ENCODE results near the gene RAB35. TPM values are rescaled to one million over a fixed set of nuclear protein-coding genes. Genes with fewer than 3 reads are reported as not detected.

The RAB35 gene
- total and polyA plus RNA-seq, 8 donors, result 8.1 to 35.4 (median 16.5) TPM

DNA sequence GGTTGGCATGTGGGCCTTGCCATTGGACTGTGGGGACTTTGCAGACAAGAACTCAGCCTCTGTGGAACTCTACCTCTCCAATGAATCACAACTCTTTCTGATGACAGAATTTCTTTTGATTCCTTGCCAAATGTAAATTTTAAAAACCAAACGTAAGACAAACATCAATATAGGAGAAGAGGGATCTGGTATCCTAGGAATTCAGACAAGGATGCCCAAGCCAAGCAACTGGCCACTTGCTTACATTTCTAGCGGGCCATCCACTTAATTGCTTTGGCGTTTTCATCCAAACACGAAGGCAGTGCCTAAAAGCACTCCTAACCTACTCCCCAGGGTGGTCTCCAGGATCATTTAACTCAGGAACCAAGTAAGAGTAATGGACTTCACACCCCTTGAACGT, 23.4 kb upstream of the RAB35 start:
- no peaks in the 10 kb centered on the region for H3K27me3 ChIP-seq
- H3K9me3 ChIP-seq, result no peaks in the 10 kb centered on the region
- H3K36me3 ChIP-seq, result peaks cover 100% of the 10 kb centered on the region in 4 donors
- TF ChIP-seq EP300 (IDR thresholded peaks at IDR 0.05) (no peak), POLR2A (IDR thresholded peaks at IDR 0.05) (no peak), POLR2AphosphoS5 (IDR thresholded peaks at IDR 0.05) (no peak)
- TF ChIP-seq, protein P1, sequence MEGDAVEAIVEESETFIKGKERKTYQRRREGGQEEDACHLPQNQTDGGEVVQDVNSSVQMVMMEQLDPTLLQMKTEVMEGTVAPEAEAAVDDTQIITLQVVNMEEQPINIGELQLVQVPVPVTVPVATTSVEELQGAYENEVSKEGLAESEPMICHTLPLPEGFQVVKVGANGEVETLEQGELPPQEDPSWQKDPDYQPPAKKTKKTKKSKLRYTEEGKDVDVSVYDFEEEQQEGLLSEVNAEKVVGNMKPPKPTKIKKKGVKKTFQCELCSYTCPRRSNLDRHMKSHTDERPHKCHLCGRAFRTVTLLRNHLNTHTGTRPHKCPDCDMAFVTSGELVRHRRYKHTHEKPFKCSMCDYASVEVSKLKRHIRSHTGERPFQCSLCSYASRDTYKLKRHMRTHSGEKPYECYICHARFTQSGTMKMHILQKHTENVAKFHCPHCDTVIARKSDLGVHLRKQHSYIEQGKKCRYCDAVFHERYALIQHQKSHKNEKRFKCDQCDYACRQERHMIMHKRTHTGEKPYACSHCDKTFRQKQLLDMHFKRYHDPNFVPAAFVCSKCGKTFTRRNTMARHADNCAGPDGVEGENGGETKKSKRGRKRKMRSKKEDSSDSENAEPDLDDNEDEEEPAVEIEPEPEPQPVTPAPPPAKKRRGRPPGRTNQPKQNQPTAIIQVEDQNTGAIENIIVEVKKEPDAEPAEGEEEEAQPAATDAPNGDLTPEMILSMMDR (IDR thresholded peaks at IDR 0.05), result no peak
- no peak overlapping the region for H3K4me3 ChIP-seq
- H3K4me1 ChIP-seq, result peaks cover 0 to 4% (median 0%) of the 10 kb centered on the region in 4 donors
- intact Hi-C loops (cut with DNase I; ENCODE audit: low total_unique reads), result no loop called here
- H3K27ac ChIP-seq, result no peak overlapping the region
- DNase-seq, result no peak
- 71 to 86% (median 81%) methylated on average over 5 of the region's 5 CpGs for WGBS, 5 donors

DNA sequence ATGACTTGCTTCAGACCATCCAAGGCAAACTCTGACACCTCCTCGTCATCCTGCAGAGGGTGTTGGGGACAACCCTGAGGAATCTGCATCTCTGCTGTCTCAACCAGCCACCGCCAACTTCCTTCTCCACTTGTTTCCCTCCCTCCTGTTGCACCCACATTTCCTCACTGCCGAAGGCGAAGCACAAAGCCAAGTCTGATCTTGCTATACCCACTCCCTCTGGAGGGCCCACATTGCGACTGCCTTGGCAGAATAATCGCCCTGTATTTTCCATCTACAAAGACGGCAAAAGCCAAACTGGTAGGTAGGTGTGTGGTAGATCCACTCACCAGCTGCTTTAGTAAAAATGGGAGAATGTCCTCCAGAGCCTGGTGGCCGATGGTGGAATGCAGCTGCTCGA, 21.8 kb upstream of the RAB35 start:
- peaks cover 100% of the 10 kb centered on the region in 4 donors for H3K36me3 ChIP-seq
- H3K9me3 ChIP-seq, result no peaks in the 10 kb centered on the region
- TF ChIP-seq POLR2A (IDR thresholded peaks at IDR 0.05), result no peak
- no peak for TF ChIP-seq POLR2AphosphoS5 (IDR thresholded peaks at IDR 0.05)
- no peak for TF ChIP-seq EP300 (IDR thresholded peaks at IDR 0.05)
- TF ChIP-seq, protein P1 (IDR thresholded peaks at IDR 0.05), result no peak
- no peaks in the 10 kb centered on the region for H3K27me3 ChIP-seq
- peaks cover 0 to 10% (median under 1%) of the 10 kb centered on the region in 4 donors for H3K4me1 ChIP-seq
- DNase-seq, result no peak
- no peak overlapping the region for H3K27ac ChIP-seq
- H3K4me3 ChIP-seq, result no peak overlapping the region
- WGBS, 5 donors, result 88 to 97% (median 95%) methylated on average over 9 of the region's 9 CpGs
- intact Hi-C loops (cut with DNase I; ENCODE audit: low total_unique reads), result no loop called here

DNA sequence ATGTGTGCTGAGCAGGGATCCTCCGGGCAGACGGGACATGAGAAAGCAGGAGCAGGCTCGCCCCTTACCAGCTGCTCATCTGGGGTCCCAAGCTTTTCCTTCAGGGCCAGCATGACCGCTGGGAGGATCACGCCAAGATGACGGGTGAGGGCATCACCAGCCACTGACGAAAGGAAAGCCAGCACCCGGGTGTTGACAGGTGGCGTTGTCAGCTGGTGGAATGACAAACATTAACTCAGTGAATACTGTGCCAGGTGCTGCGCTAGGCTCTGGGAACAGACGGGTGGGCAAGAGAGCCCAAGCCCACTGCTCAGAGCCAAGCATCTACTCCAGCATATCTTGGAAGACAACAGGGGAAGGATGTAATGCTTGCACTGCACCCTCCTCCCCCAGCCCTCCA, 21.3 kb upstream of the RAB35 start:
- Histone ChIP-seq H3K27me3 (no peaks in the 10 kb centered on the region), H3K27ac (no peak overlapping the region), H3K36me3 (peaks cover 100% of the 10 kb centered on the region in 4 donors), H3K4me1 (peaks cover 0 to 15% (median 4%) of the 10 kb centered on the region in 4 donors), H3K9me3 (no peaks in the 10 kb centered on the region), H3K4me3 (no peak overlapping the region)
- 82 to 100% (median 87%) methylated on average over 3 to 11 of the region's 11 CpGs for WGBS, 5 donors
- no peak for TF ChIP-seq POLR2A (IDR thresholded peaks at IDR 0.05)
- TF ChIP-seq POLR2AphosphoS5 (IDR thresholded peaks at IDR 0.05), result no peak
- TF ChIP-seq, protein P1 (IDR thresholded peaks at IDR 0.05), result no peak
- TF ChIP-seq EP300 (IDR thresholded peaks at IDR 0.05), result no peak
- DNase-seq, result no peak
- intact Hi-C loops (cut with DNase I; ENCODE audit: low total_unique reads), result no loop called here

DNA sequence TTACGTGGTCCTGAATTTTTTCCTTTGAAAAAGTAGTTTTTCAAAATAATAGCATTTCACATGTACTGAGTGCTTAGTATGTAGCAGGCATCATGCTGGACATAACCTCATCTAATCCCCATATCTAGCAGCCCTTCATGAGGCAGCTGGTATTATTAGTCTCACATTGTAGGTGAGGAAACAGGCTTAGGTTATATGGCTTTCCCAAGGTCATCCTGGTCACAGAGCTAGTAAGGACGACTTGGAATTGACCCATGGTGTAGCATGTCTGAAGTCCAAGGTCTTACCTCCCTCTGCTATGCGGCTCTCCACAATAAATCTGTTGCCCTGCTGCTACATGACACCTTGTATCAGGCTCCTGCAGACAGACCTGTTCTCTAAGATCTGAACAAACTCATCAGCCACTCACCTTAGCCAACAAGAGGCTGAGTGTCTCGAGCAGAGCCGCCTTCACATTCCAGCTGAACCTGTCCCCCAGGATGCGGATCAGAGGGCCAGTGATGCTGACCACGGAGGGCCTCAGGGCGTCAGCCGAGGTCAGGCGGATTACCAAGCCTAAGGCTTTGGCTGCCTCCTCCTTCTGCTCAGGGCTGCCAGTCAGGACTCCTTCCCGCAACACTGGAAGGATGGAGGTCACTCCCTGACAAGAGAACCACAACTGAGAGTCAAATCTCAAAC, 19.7 kb upstream of the RAB35 start:
- H3K27ac ChIP-seq, result no peak overlapping the region
- no peaks in the 10 kb centered on the region for H3K27me3 ChIP-seq
- H3K9me3 ChIP-seq, result no peaks in the 10 kb centered on the region
- peaks cover 98 to 100% (median 100%) of the 10 kb centered on the region in 4 donors for H3K36me3 ChIP-seq
- H3K4me1 ChIP-seq, result peaks cover 10 to 26% (median 17%) of the 10 kb centered on the region in 4 donors
- WGBS, 5 donors, result 90 to 92% (median 91%) methylated on average over 8 to 11 of the region's 11 CpGs
- no peak overlapping the region for H3K4me3 ChIP-seq
- DNase-seq, result no peak
- TF ChIP-seq POLR2A (IDR thresholded peaks at IDR 0.05) (no peak), POLR2AphosphoS5 (IDR thresholded peaks at IDR 0.05) (no peak), EP300 (IDR thresholded peaks at IDR 0.05) (no peak)
- TF ChIP-seq, protein P1 (IDR thresholded peaks at IDR 0.05), result no peak
- intact Hi-C loops (cut with DNase I; ENCODE audit: low total_unique reads), result no loop called here

Measured in stomach (tissue), 9 donors.